Measurements from ENCODE around the gene MED14.

DNA sequence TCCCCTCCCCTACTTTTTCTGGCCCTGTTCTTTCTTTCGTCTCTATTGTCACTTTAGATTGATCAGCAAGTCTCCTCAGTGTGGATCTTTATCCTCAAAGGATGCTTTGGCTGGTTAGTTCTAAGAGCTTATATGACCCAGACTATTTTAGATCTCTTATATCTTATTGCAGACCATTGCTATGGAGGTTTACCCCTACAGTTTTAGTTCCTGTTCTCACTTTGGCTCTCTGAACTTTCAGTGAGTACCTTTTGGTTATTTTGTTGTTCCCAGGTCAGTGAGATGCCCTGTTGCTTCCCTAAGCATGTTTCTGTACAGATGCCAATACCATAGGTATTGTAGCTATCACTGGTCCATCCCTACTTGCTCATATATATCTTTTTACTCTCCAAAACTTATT lies 24.0 kb upstream of the MED14 start:
- no peak for TF ChIP-seq CSRNP3 (CRISPR knock-in tag; IDR thresholded peaks at IDR 0.05)
- TF ChIP-seq RARB (CRISPR knock-in tag; IDR thresholded peaks at IDR 0.05) = no peak
- no peak for TF ChIP-seq ZFP30 (CRISPR knock-in tag; IDR thresholded peaks at IDR 0.05)
